Measurements from ENCODE around the gene CCDC57. TPM values are rescaled to one million over a fixed set of nuclear protein-coding genes. Genes with fewer than 3 reads are reported as not detected.

CCDC57 gene
- total and polyA plus RNA-seq, 2 of the 4 experiments (the other 2 are of a cell fraction), result 7.3 to 31.3 TPM

DNA sequence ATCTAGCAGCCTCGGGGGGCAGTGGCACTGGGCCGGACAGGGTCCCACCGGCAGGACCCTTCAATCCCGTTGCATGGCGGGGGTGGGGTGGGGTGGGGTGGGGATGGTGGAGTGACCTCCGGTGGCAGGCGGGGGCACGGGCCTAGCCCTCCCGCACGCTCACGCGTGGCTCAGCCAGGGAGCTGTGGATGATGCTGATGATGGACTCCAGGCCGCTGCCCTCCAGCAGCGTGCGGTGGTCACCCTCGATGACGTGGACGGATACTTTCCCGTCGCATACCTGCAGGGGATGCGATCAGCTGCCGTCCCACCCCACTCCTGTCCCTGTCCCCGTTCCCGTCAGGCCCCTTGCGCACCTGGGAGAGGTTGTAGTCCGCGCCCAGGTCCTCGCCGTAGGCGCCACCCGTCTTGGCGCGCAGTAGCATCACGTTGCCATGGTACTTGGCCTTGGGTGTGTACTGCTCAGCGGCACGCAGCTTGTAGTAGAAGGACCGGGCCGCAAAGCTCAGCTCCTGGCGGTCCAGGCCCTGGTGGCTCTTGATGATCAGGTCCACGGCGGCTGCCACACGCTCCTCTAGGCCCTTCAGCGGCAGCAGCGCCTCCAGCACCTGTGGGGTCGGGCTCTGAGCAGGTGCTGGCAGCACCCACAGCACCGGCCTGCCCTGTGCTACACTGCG lies 133.5 kb downstream of the CCDC57 start:
- H3K27me3 ChIP-seq (ENCODE audit: control insufficient read depth, insufficient read depth, low read length), result no peaks in the 10 kb centered on the region
- ATAC-seq (ENCODE audit: low read depth), result no peak
- H2BK15ac ChIP-seq (ENCODE audit: low read depth, low read length), result no peak overlapping the region
- no peak overlapping the region for H3K56ac ChIP-seq (ENCODE audit: extremely low read depth, insufficient read depth, low read length)
- in situ Hi-C loops (cut with MboI; ENCODE audit: low sequenced_read_pairs) (no loop called here), dilution Hi-C loops (cut with HindIII; ENCODE audit: low sequenced_read_pairs, unreplicated experiment) (no loop called here), intact Hi-C loops (cut with micrococcal nuclease) (no loop called here)
- H3K4me3 ChIP-seq (ENCODE audit: insufficient read depth, low read depth, low read length), result no peak overlapping the region
- ChIA-PET CTCF (no interaction called here), POLR2A (ENCODE audit: unreplicated experiment) (interaction anchor here (0.6 kb wide), 1 partner anchor 13 kb away, joined by 3 read pairs; no protein-coding TSS in a partner anchor)
- no peaks in the 10 kb centered on the region; the same call in 1 of the 2 replicates for H4K20me1 ChIP-seq (ENCODE audit: insufficient read depth, low read length)
- no peak overlapping the region for H2BK5ac ChIP-seq (ENCODE audit: low read depth, low read length, poor library complexity, severe bottlenecking)
- no peaks in the 10 kb centered on the region for H3K9me3 ChIP-seq (ENCODE audit: control insufficient read depth, insufficient read depth, low read length)
- no TSS peak for BruUV-seq (replicated peaks)
- H4K5ac ChIP-seq (ENCODE audit: low read depth, low read length), result no peak overlapping the region
- no peak overlapping the region for H3K27ac ChIP-seq (ENCODE audit: insufficient read depth, low read length)
- H2AK9ac ChIP-seq (replicated peaks; ENCODE audit: low read depth, low read length, poor library complexity), result no peak overlapping the region
- no peak overlapping the region for H3K18ac ChIP-seq (ENCODE audit: low read depth, low read length)
- no peak overlapping the region for H2BK120ac ChIP-seq (ENCODE audit: low read depth, low read length)
- H4K8ac ChIP-seq (ENCODE audit: low read depth in 2 of 2, low read length in 2 of 2), result no peak overlapping the region
- TF ChIP-seq, protein P1, sequence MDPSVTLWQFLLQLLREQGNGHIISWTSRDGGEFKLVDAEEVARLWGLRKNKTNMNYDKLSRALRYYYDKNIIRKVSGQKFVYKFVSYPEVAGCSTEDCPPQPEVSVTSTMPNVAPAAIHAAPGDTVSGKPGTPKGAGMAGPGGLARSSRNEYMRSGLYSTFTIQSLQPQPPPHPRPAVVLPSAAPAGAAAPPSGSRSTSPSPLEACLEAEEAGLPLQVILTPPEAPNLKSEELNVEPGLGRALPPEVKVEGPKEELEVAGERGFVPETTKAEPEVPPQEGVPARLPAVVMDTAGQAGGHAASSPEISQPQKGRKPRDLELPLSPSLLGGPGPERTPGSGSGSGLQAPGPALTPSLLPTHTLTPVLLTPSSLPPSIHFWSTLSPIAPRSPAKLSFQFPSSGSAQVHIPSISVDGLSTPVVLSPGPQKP (IDR thresholded peaks at IDR 0.05; ENCODE audit: borderline replicate concordance, low read depth, low read length), result no peak
- TF ChIP-seq FOS (IDR thresholded peaks at IDR 0.05; ENCODE audit: low read depth, low read length) (no peak), MAFK (IDR thresholded peaks at IDR 0.05; ENCODE audit: low read depth, low read length) (no peak), NFE2L2 (IDR thresholded peaks at IDR 0.05; ENCODE audit: low read depth, low read length) (no peak), RCOR1 (IDR thresholded peaks at IDR 0.05; ENCODE audit: insufficient replicate concordance, low read length) (no peak), CHD1 (IDR thresholded peaks at IDR 0.05; ENCODE audit: low read depth, low read length) (no peak), RAD21 (IDR thresholded peaks at IDR 0.05; ENCODE audit: low read length) (no peak), CEBPB (IDR thresholded peaks at IDR 0.05; ENCODE audit: low read depth, low read length) (no peak), SMC3 (IDR thresholded peaks at IDR 0.05; ENCODE audit: low read depth, low read length) (no peak), RFX5 (IDR thresholded peaks at IDR 0.05; ENCODE audit: low read depth, low read length) (no peak), BHLHE40 (IDR thresholded peaks at IDR 0.05; ENCODE audit: low read depth, low read length) (no peak)
- TF ChIP-seq, protein P2, sequence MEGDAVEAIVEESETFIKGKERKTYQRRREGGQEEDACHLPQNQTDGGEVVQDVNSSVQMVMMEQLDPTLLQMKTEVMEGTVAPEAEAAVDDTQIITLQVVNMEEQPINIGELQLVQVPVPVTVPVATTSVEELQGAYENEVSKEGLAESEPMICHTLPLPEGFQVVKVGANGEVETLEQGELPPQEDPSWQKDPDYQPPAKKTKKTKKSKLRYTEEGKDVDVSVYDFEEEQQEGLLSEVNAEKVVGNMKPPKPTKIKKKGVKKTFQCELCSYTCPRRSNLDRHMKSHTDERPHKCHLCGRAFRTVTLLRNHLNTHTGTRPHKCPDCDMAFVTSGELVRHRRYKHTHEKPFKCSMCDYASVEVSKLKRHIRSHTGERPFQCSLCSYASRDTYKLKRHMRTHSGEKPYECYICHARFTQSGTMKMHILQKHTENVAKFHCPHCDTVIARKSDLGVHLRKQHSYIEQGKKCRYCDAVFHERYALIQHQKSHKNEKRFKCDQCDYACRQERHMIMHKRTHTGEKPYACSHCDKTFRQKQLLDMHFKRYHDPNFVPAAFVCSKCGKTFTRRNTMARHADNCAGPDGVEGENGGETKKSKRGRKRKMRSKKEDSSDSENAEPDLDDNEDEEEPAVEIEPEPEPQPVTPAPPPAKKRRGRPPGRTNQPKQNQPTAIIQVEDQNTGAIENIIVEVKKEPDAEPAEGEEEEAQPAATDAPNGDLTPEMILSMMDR (conservative IDR thresholded peaks at IDR 0.05; ENCODE audit: low read depth, low read length), result no peak
- no peak overlapping the region for H3K9ac ChIP-seq (ENCODE audit: low read depth, low read length)
- no peak overlapping the region for H2AK5ac ChIP-seq (ENCODE audit: low read depth, low read length)
- DNase-seq, result no peak
- no peaks in the 10 kb centered on the region for H3K9me1 ChIP-seq (ENCODE audit: insufficient read depth, low read length)
- no peak overlapping the region for H4K91ac ChIP-seq (ENCODE audit: insufficient read depth, low read depth, low read length)
- no peak overlapping the region for H3K14ac ChIP-seq (replicated peaks; ENCODE audit: low read depth, low read length)
- H3K4ac ChIP-seq (ENCODE audit: low read depth, low read length), result no peak overlapping the region
- H3K23ac ChIP-seq (ENCODE audit: low read depth, low read length), result no peak overlapping the region
- 97% methylated on average over 16 of the region's 47 CpGs; no CpG with 5 or more reads in 1 of the 2 experiments for WGBS, 2 experiments (ENCODE audit: extremely low coverage in 2 of 2, insufficient read length in 1 of 2)
- H3K4me1 ChIP-seq (ENCODE audit: control insufficient read depth, insufficient read depth, low read length), result no peaks in the 10 kb centered on the region
- no peak overlapping the region for H2AFZ ChIP-seq (replicated peaks; ENCODE audit: low read length, poor library complexity)
- H3K36me3 ChIP-seq (ENCODE audit: control insufficient read depth, insufficient read depth, low read length), result peaks cover 50% of the 10 kb centered on the region
- H3K4me2 ChIP-seq (ENCODE audit: low read depth, low read length), result no peak overlapping the region
- H3K79me1 ChIP-seq (ENCODE audit: low read depth in 1 of 2, low read length in 2 of 2), result no peaks in the 10 kb centered on the region
- H2BK20ac ChIP-seq (ENCODE audit: low read depth, low read length), result no peak overlapping the region

All from IMR-90 (cell line).